Omental fat pad (tissue), 4 donors: ENCODE results near the gene ADGRF1. TPM values are rescaled to one million over a fixed set of nuclear protein-coding genes. Genes with fewer than 3 reads are reported as not detected.
"Not testable (repeated sequence)": the region's sequence is repeated elsewhere in the genome, so short reads cannot be mapped to it uniquely, and the experiment has no call there.

Experiments used
- ATAC-seq: fragments of 150-250 bp; one replicate; pipeline ENCODE4 v1.9.1; 2016; ENCODE audit warnings: mild to moderate bottlenecking, moderate library complexity; ENCODE audit not compliant: low FRiP score
- DNase-seq: peaks from one replicate; pipeline ENCODE4 v3.0.0-alpha.2; 2019; ENCODE audit warnings: low spot score
- CTCF ChIP-seq, 3 donors: fragments of 450-650 bp; IDR thresholded peaks; one replicate each; pipeline ENCODE4 v1.5.1; 2016 to 2017; ENCODE audit warnings: antibody characterized with exemption in 3 of 3, mild to moderate bottlenecking in 3 of 3, moderate library complexity in 2 of 3
- total RNA-seq, 4 donors: library from RNA; depleted of rRNA; stranded (reverse); fragments of >200 nt; gene quantifications; one replicate each; pipeline ENCODE4 v1.1.0, GENCODE V29; 2016

The ADGRF1 gene
- total RNA-seq, 4 donors from 2014 or later, result not detected

- DNase-seq (no peak), ATAC-seq (no peak)
- TF ChIP-seq CTCF (IDR thresholded peaks at IDR 0.05), result no peak
Measured at GRCh38 chr6:46996860-46997641, 45.1 kb downstream of the ADGRF1 start.

GRCh38 chr6:46994933-46995332 lies 47.2 kb downstream of the ADGRF1 start:
- no peak for DNase-seq

GRCh38 chr6:46993846-46994245 lies 48.3 kb downstream of the ADGRF1 start:
- TF ChIP-seq CTCF (IDR thresholded peaks at IDR 0.05), result no peak
- ATAC-seq (peak; percentile 34), DNase-seq (no peak)

More at GRCh38 chr6:46994933-46995332, 47.2 kb downstream of the ADGRF1 start:
- no peak for TF ChIP-seq CTCF (IDR thresholded peaks at IDR 0.05)
- no peak for ATAC-seq

- ATAC-seq, result not testable (repeated sequence)
Measured at GRCh38 chr6:46992391-46992790, 49.7 kb downstream of the ADGRF1 start.

GRCh38 chr6:46990818-46991510 lies 51.2 kb downstream of the ADGRF1 start:
- not testable (repeated sequence) for DNase-seq
- ATAC-seq, result peak; percentile 76
- TF ChIP-seq CTCF (IDR thresholded peaks at IDR 0.05), result peak in 2 of 3 donors; percentile 59 to 60

More at GRCh38 chr6:46992391-46992790, 49.7 kb downstream of the ADGRF1 start:
- DNase-seq, result not testable (repeated sequence)

GRCh38 chr6:46990031-46990644 lies 52.0 kb downstream of the ADGRF1 start:
- ATAC-seq, result peak; percentile 59
- DNase-seq, result no peak
- no peak for TF ChIP-seq CTCF (IDR thresholded peaks at IDR 0.05)

- DNase-seq (no peak), ATAC-seq (peak; percentile 33)
Measured at GRCh38 chr6:46989398-46989797, 52.7 kb downstream of the ADGRF1 start.

More at GRCh38 chr6:46989398-46989797, 52.7 kb downstream of the ADGRF1 start:
- no peak for TF ChIP-seq CTCF (IDR thresholded peaks at IDR 0.05)
